ENCODE data around the gene COQ10A. TPM values are rescaled to one million over a fixed set of nuclear protein-coding genes. Genes with fewer than 3 reads are reported as not detected.
A peak's percentile ranks its signal among the peaks of the same experiment; 100 is the strongest.

Gene COQ10A
- total and polyA plus RNA-seq, 2 of the 13 experiments (the other 11 are each of a cell fraction or from before 2014, with no cell fraction given) = 21.0 to 37.3 TPM

DNA sequence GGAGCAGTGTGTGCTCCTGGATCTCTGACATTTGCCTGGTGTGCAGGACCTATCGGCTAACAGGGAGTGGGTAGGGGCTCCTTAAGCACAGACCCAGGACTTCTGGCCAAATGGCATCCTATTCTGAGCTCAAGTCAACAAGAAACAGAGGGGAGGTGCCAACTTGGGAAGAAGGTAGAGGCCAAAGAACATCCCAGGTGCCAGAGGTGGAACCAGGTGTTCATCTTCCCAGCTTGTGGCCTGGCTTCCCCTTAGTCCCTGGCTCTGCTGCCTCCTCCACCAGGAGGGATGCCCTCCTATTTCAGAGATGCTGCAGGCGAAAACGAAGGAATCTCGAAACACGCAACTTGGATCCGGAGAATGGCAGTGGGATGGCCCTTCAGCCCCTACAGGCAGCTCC, 30.7 kb upstream of the COQ10A start:
- peaks cover 20% of the 10 kb centered on the region for H3K4me1 ChIP-seq (ENCODE audit: insufficient read depth, low read length)
- DNase-seq (ENCODE audit: low spot score) (no peak), FAIRE-seq (no peak), ATAC-seq (no peak)
- intact Hi-C loops (cut with micrococcal nuclease; ENCODE audit: unreplicated experiment) = no loop called here
- H3K27ac ChIP-seq (ENCODE audit: extremely low read length, insufficient read depth, low read length) = no peak overlapping the region
- H3K4me2 ChIP-seq (ENCODE audit: low read depth, low read length) = no peak overlapping the region
- ChIA-PET CTCF (ENCODE audit: low intra/inter-chr PET ratio, low total read pairs) (no interaction called here), POLR2A (interaction anchor here (1.3 to 1.9 kb wide), 2 partner anchors 14 to 22 kb away, joined by 3 to 9 read pairs; partner anchors contain the start of genes ANKRD52 and RNF41)
- no peaks in the 10 kb centered on the region for H3K27me3 ChIP-seq (ENCODE audit: control insufficient read depth in 1 of 2, insufficient read depth in 2 of 2, low read length in 2 of 2)
- in situ Hi-C loops (cut with HindIII; ENCODE audit: extremely low pct_ligation_motif_present, low pct_unique_long_range_greater_than_20kb) = no loop called here
- no peaks in the 10 kb centered on the region for H4K20me1 ChIP-seq (ENCODE audit: insufficient read depth, low read length)
- TF ChIP-seq, protein P1, sequence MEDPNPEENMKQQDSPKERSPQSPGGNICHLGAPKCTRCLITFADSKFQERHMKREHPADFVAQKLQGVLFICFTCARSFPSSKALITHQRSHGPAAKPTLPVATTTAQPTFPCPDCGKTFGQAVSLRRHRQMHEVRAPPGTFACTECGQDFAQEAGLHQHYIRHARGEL (CRISPR knock-in tag; IDR thresholded peaks at IDR 0.05) = no peak
- TF ChIP-seq ZNF773 (CRISPR knock-in tag; IDR thresholded peaks at IDR 0.05; ENCODE audit: borderline replicate concordance) = no peak
- TF ChIP-seq, protein P2, sequence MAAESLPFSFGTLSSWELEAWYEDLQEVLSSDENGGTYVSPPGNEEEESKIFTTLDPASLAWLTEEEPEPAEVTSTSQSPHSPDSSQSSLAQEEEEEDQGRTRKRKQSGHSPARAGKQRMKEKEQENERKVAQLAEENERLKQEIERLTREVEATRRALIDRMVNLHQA (CRISPR knock-in tag; IDR thresholded peaks at IDR 0.05) = no peak
- no peak for TF ChIP-seq ZNF12 (CRISPR knock-in tag; IDR thresholded peaks at IDR 0.05)
- TF ChIP-seq, protein P3, sequence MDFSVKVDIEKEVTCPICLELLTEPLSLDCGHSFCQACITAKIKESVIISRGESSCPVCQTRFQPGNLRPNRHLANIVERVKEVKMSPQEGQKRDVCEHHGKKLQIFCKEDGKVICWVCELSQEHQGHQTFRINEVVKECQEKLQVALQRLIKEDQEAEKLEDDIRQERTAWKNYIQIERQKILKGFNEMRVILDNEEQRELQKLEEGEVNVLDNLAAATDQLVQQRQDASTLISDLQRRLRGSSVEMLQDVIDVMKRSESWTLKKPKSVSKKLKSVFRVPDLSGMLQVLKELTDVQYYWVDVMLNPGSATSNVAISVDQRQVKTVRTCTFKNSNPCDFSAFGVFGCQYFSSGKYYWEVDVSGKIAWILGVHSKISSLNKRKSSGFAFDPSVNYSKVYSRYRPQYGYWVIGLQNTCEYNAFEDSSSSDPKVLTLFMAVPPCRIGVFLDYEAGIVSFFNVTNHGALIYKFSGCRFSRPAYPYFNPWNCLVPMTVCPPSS (IDR thresholded peaks at IDR 0.05) = no peak
- TF ChIP-seq ZBTB21 (CRISPR knock-in tag; IDR thresholded peaks at IDR 0.05) = no peak
- no peak for TF ChIP-seq ZFY (CRISPR knock-in tag; IDR thresholded peaks at IDR 0.05)
- TF ChIP-seq ZNF264 (CRISPR knock-in tag; IDR thresholded peaks at IDR 0.05) = no peak
- TF ChIP-seq, protein P4, sequence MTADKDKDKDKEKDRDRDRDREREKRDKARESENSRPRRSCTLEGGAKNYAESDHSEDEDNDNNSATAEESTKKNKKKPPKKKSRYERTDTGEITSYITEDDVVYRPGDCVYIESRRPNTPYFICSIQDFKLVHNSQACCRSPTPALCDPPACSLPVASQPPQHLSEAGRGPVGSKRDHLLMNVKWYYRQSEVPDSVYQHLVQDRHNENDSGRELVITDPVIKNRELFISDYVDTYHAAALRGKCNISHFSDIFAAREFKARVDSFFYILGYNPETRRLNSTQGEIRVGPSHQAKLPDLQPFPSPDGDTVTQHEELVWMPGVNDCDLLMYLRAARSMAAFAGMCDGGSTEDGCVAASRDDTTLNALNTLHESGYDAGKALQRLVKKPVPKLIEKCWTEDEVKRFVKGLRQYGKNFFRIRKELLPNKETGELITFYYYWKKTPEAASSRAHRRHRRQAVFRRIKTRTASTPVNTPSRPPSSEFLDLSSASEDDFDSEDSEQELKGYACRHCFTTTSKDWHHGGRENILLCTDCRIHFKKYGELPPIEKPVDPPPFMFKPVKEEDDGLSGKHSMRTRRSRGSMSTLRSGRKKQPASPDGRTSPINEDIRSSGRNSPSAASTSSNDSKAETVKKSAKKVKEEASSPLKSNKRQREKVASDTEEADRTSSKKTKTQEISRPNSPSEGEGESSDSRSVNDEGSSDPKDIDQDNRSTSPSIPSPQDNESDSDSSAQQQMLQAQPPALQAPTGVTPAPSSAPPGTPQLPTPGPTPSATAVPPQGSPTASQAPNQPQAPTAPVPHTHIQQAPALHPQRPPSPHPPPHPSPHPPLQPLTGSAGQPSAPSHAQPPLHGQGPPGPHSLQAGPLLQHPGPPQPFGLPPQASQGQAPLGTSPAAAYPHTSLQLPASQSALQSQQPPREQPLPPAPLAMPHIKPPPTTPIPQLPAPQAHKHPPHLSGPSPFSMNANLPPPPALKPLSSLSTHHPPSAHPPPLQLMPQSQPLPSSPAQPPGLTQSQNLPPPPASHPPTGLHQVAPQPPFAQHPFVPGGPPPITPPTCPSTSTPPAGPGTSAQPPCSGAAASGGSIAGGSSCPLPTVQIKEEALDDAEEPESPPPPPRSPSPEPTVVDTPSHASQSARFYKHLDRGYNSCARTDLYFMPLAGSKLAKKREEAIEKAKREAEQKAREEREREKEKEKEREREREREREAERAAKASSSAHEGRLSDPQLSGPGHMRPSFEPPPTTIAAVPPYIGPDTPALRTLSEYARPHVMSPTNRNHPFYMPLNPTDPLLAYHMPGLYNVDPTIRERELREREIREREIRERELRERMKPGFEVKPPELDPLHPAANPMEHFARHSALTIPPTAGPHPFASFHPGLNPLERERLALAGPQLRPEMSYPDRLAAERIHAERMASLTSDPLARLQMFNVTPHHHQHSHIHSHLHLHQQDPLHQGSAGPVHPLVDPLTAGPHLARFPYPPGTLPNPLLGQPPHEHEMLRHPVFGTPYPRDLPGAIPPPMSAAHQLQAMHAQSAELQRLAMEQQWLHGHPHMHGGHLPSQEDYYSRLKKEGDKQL (CRISPR knock-in tag; IDR thresholded peaks at IDR 0.05; ENCODE audit: low read depth) = no peak
- TF ChIP-seq, protein P5, sequence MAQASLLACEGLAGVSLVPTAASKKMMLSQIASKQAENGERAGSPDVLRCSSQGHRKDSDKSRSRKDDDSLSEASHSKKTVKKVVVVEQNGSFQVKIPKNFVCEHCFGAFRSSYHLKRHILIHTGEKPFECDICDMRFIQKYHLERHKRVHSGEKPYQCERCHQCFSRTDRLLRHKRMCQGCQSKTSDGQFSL (CRISPR knock-in tag; IDR thresholded peaks at IDR 0.05) = no peak
- no peak for TF ChIP-seq TARDBP (CRISPR knock-in tag; IDR thresholded peaks at IDR 0.05)
- peaks cover 15% of the 10 kb centered on the region for H3K79me2 ChIP-seq (ENCODE audit: insufficient read depth, low read length)
- no peaks in the 10 kb centered on the region for H3K9me3 ChIP-seq (ENCODE audit: low read length)
- H3K36me3 ChIP-seq (replicated peaks in 1 of 2; ENCODE audit: control insufficient read depth in 1 of 2, insufficient read depth in 2 of 2, low read length in 2 of 2) = peaks cover 4 to 19% of the 10 kb centered on the region in 2 experiments; a peak in 4 of 5 replicates
- 95% methylated on average over 6 of the region's 6 CpGs for WGBS (ENCODE audit: low lambda C conversion rate)
- no peak overlapping the region for H2AFZ ChIP-seq (ENCODE audit: low read length)
- no peak overlapping the region for H3K4me3 ChIP-seq (replicated peaks in 1 of 3; ENCODE audit: insufficient read depth in 1 of 3, low read depth in 2 of 3, low read length in 3 of 3)
- BruUV-seq (replicated peaks) = TSS peak; percentile 16
- no peak overlapping the region for H3K9ac ChIP-seq (ENCODE audit: insufficient read depth, low read depth, low read length)

Data from HepG2 (cell line).